Common myeloid progenitor, CD34-positive (primary cell): ENCODE results near the gene TOMM22.
A peak's percentile ranks its signal among the peaks of the same experiment; 100 is the strongest.

Experiments
- CTCF ChIA-PET: fragments of 350-600 bp; sonication (Branson Sonifier 250); formaldehyde crosslinking; loops from one replicate; lab custom pipeline; 2021; ENCODE audit warnings: antibody characterized with exemption; lab: Charles Lee
- POLR2A ChIA-PET: fragments of 350-600 bp; sonication (Branson Sonifier 250); formaldehyde crosslinking; loops from one replicate; lab custom pipeline; 2021; ENCODE audit warnings: antibody characterized with exemption; lab: Charles Lee
- DNase-seq, 3 donors: peaks; one replicate each; pipeline versions ENCODE4 v3.0.0 to v3.0.0-alpha.2; 2013
- H3K27ac ChIP-seq, 2 experiments: 1 replicate in 1 of 2; 2 replicates in 1 of 2; pipeline ENCODE4 v1.7.0; 2013; ENCODE audit warnings: inconsistent platforms in 2 of 2, low read length in 2 of 2, mild to moderate bottlenecking in 2 of 2, low read depth in 1 of 2, moderate library complexity in 1 of 2; ENCODE audit not compliant: severe bottlenecking in 2 of 2, insufficient read depth in 1 of 2, poor library complexity in 1 of 2
- H3K27me3 ChIP-seq, 5 experiments: replicated peaks in 2 of 5; 1 replicate in 3 of 5; 2 replicates in 2 of 5; pipeline versions ENCODE4 v1.6.1 to v1.7.0; 2013; ENCODE audit warnings: low read length in 4 of 5, mild to moderate bottlenecking in 2 of 5, moderate library complexity in 2 of 5, inconsistent platforms in 1 of 5; ENCODE audit not compliant: insufficient read depth in 5 of 5, control insufficient read depth in 4 of 5
- H3K36me3 ChIP-seq, 4 experiments: 1 replicate in 2 of 4; 2 replicates in 2 of 4; pipeline versions ENCODE4 v1.6.1 to v1.7.0; 2013; ENCODE audit warnings: low read length in 3 of 4, control low read depth in 1 of 4, mild to moderate bottlenecking in 1 of 4; ENCODE audit not compliant: control insufficient read depth in 4 of 4, insufficient read depth in 4 of 4
- H3K4me1 ChIP-seq, 4 experiments: 1 replicate in 3 of 4; 2 replicates in 1 of 4; pipeline versions ENCODE4 v1.6.1 to v1.7.1; 2013; ENCODE audit warnings: low read length in 3 of 4, mild to moderate bottlenecking in 3 of 4, control low read depth in 1 of 4, inconsistent platforms in 1 of 4, moderate library complexity in 1 of 4; ENCODE audit not compliant: control insufficient read depth in 4 of 4, insufficient read depth in 4 of 4; ENCODE audit errors: control extremely low read depth in 1 of 4
- H3K4me3 ChIP-seq, 7 experiments: 1 replicate in 4 of 7; 2 replicates in 3 of 7; pipeline versions ENCODE4 v1.5.1 to v1.7.0; 2013; ENCODE audit warnings: mild to moderate bottlenecking in 7 of 7, low read length in 6 of 7, moderate library complexity in 6 of 7, inconsistent platforms in 2 of 7, low read depth in 2 of 7, control low read depth in 1 of 7; ENCODE audit not compliant: insufficient read depth in 4 of 7, control insufficient read depth in 1 of 7; ENCODE audit errors: extremely low read depth in 1 of 7
- H3K9me3 ChIP-seq, 5 experiments: 1 replicate in 4 of 5; 2 replicates in 1 of 5; pipeline versions ENCODE4 v1.6.1 to v1.7.1; 2013; ENCODE audit warnings: low read length in 4 of 5, mild to moderate bottlenecking in 2 of 5, inconsistent platforms in 1 of 5, low read depth in 1 of 5, moderate library complexity in 1 of 5; ENCODE audit not compliant: control insufficient read depth in 4 of 5, insufficient read depth in 2 of 5; ENCODE audit errors: control extremely low read depth in 1 of 5
- WGBS: methylation state at CpG from one replicate; pipeline ENCODE4 v1.1.5; 2013; ENCODE audit not compliant: insufficient coverage; 5-methylcytosine and 5-hydroxymethylcytosine counted together

Gene TOMM22

DNA sequence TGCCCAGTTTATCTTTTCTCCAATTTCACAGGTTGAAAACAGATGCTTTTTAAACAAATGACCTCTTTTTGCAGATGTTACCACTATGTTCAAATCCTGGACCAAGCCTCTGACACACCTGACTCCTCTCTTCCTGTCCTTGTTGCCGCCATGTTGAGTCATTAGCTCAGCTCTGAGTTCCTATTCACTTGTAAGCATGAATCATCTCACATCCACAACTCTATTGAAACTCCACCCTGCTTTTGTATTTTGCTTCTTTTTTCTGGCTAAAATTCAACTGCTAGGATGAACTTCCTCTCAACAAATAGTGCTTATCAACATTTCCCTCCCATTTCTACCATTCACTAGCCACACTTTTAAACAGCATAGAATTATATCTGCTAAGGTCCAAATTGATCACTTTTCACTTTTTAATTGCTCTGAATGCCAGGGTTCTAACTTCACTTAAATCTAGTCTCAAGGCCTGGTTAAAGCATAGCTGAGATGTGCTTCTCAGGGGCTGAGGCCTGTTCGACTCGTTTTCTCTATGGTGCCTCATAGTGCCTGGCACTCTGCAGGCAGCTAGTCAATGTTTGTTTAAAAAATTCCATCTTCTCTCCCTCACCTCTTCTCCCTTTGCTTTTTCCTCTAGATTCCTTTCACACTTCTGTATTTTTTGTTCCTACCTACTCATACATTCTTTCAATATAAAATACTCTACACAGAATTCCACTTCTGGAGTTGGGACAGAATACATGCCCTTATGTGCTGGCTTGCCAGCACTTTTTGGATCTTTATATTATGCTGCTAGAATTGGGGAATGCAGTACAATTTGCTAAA, 15.1 kb downstream of the TOMM22 start:
- POLR2A ChIA-PET = no interaction called here
- Histone ChIP-seq H3K4me1 (peaks cover 11 to 48% (median 43%) of the 10 kb centered on the region in 4 experiments), H3K4me3 (peak overlapping the region in 3 of 7 experiments; percentile 1 to 6 (median 2)), H3K27me3 (no peaks in the 10 kb centered on the region), H3K36me3 (peaks cover 0 to 17% (median 3%) of the 10 kb centered on the region in 4 experiments), H3K27ac (peak overlapping the region; percentile 0 to 59), H3K9me3 (no peaks in the 10 kb centered on the region)
- 78% methylated on average over 3 of the region's 3 CpGs for WGBS
- DNase-seq = peak; percentile 33 to 62 (median 54)
- CTCF ChIA-PET = interaction anchor here (0.6 to 4.7 kb wide), 4 partner anchors 11 to 29 kb away, joined by 3 to 40 read pairs (median 10); partner anchors contain the start of gene TOMM22

DNA sequence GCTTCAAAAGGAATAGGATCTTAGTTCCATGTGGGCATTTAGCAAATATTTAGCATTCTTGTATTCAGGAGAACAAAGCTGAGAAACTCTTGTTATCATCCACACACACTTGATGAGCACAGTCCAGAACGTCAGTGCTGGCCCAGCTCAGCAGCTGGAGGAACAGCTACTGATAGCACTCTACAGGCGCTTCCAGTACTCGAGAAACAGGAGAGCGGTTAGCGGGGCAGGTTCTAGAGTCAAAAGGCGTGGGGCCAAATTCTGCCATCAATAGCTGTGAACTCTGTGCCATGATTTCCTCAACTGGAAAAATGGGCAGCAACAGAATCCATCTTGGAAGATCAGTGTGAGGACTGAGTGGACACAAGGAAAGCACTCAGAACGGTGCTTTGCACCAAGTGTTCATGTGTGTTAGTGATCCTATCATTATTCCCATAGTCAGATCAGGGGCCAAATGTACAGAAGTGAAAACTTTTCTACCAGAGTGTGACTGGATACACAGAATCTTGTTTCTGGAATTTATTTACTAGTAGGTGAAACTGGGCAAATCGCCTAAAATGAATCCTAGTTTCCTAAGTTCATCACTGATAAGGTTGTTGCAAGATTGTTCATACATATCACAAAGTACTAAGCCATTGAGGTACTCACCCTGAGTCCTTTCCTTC, 15.8 kb downstream of the TOMM22 start:
- Histone ChIP-seq H3K27ac (peak overlapping the region; percentile 0 to 59), H3K4me3 (peak overlapping the region in 2 of 7 experiments; percentile 47 to 88), H3K27me3 (no peaks in the 10 kb centered on the region), H3K36me3 (peaks cover 0 to 15% (median under 1%) of the 10 kb centered on the region in 4 experiments), H3K9me3 (no peaks in the 10 kb centered on the region), H3K4me1 (peaks cover 11 to 51% (median 43%) of the 10 kb centered on the region in 4 experiments)
- CTCF ChIA-PET = interaction anchor here (0.6 to 4.7 kb wide), 5 partner anchors 10 to 28 kb away, joined by 3 to 40 read pairs (median 6); partner anchors contain the start of gene TOMM22
- 86% methylated on average over 7 of the region's 8 CpGs for WGBS
- POLR2A ChIA-PET = interaction anchor here (1.2 to 1.4 kb wide), 2 partner anchors 9 to 16 kb away, joined by 3 to 7 read pairs; partner anchors contain the start of gene TOMM22
- peak in 2 of 3 donors; percentile 52 to 70 for DNase-seq

DNA sequence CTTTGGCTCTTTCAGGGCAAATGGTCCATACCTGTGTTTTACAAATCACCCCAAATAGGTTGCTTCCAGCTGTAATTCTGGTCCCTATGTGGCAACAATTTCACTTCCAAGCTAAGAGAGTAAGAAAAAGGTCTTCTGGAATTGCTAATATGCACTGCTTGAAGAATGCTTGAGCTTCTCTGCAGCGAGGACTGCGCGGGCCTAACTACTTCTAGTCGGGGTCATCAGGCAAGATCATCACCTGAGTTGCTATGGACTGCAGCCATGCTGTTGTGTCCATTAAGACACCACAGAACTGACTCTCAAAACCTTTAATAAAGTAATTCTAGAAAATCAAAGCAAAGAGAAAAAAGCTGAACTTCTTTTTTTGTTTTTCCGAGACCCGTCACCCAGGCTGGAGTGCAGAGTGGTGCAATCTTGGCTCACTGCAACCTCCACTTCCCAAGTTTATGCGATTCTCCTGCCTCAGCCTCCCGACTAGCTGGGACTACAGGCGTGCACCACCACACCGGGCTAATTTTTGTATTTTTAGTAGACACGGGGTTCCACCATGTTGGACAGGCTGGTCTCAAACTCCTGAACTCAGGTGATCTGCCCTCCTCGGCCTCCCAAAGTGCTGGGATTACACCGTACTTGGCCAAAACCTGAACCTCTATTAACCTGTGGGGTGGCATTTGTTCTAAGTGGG, 16.8 kb downstream of the TOMM22 start:
- Histone ChIP-seq H3K27ac (peak overlapping the region in 1 of 2 experiments; percentile 94), H3K27me3 (no peaks in the 10 kb centered on the region), H3K36me3 (peaks cover 0 to 6% (median under 1%) of the 10 kb centered on the region in 4 experiments), H3K4me3 (peak overlapping the region in 5 of 7 experiments; percentile 75 to 91 (median 88)), H3K9me3 (no peaks in the 10 kb centered on the region), H3K4me1 (peaks cover 11 to 51% (median 43%) of the 10 kb centered on the region in 4 experiments)
- ChIA-PET POLR2A (interaction anchor here (1.2 to 1.4 kb wide), 2 partner anchors 10 to 17 kb away, joined by 3 to 7 read pairs; partner anchors contain the start of gene TOMM22), CTCF (interaction anchor here (1.2 to 4.7 kb wide), 6 partner anchors 9 to 27 kb away, joined by 4 to 40 read pairs (median 6); partner anchors contain the start of gene TOMM22)
- DNase-seq = no peak
- over 99% methylated on average over 12 of the region's 13 CpGs for WGBS

DNA sequence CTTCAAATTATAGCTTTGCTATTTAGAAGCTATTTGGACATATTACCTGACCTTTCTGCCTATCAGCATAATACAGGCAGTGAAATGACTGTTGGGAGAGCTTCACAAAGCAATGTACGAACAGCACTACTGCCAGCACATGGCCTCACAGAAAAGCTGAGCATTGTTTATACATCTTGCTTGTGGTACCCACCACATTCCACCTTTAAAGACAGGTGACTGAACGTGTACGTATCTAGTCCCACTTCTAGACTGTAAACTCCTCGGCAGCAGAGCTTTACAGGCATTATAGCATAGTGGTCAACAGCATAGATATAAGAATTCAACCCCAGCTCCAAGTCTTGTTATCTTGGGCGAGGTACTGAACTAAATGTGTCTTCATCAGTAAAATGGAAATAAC, 17.4 kb downstream of the TOMM22 start:
- peak overlapping the region in 6 of 7 experiments; percentile 75 to 91 (median 88) for H3K4me3 ChIP-seq
- WGBS = 92% methylated on average over 3 of the region's 5 CpGs
- no peaks in the 10 kb centered on the region for H3K27me3 ChIP-seq
- H3K4me1 ChIP-seq = peaks cover 11 to 51% (median 43%) of the 10 kb centered on the region in 4 experiments
- H3K27ac ChIP-seq = peak overlapping the region in 1 of 2 experiments; percentile 94
- H3K36me3 ChIP-seq = peaks cover 0 to 2% (median under 1%) of the 10 kb centered on the region in 4 experiments
- H3K9me3 ChIP-seq = no peaks in the 10 kb centered on the region
- ChIA-PET CTCF (interaction anchor here (1.0 to 4.7 kb wide), 7 partner anchors 9 to 67 kb away, joined by 3 to 40 read pairs (median 5); partner anchors contain the start of gene TOMM22), POLR2A (interaction anchor here (0.6 to 1.4 kb wide), 4 partner anchors 10 to 519 kb away, joined by 3 to 7 read pairs (median 4); partner anchors contain the start of gene TOMM22)
- DNase-seq = no peak

DNA sequence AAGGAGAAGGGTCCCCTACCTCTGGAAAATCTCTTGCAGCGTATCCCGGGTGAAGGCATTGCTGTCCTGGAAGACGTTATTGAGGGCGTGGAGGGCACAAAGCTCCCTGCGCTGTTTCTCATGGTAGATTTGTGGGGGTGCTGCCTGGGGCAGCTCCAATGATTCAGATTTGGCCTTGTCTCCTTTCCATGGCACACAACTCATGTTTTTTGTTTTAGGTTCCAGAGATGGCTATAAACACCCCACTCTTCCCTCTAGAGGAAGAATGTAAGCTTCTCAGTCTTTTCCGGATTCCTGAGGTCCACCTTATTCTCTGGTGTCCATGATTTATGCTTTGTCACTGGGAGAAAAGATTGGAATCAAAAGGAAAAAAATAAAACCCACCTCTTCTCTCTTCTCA, 18.0 kb downstream of the TOMM22 start:
- H3K27me3 ChIP-seq = no peaks in the 10 kb centered on the region
- peak overlapping the region; percentile 86 to 94 for H3K27ac ChIP-seq
- peaks cover 14 to 55% (median 48%) of the 10 kb centered on the region in 4 experiments for H3K4me1 ChIP-seq
- H3K36me3 ChIP-seq = peaks cover 0 to 2% (median 0%) of the 10 kb centered on the region in 4 experiments
- CTCF ChIA-PET = interaction anchor here (1.0 to 4.7 kb wide), 6 partner anchors 11 to 66 kb away, joined by 3 to 40 read pairs (median 4); partner anchors contain the start of gene TOMM22
- no peaks in the 10 kb centered on the region for H3K9me3 ChIP-seq
- WGBS = 83% methylated on average over 5 of the region's 6 CpGs
- peak overlapping the region; percentile 11 to 91 (median 88) for H3K4me3 ChIP-seq
- DNase-seq = peak in 1 of 3 donors; percentile 15
- POLR2A ChIA-PET = interaction anchor here (0.6 to 1.2 kb wide), 3 partner anchors 16 to 520 kb away, joined by 3 to 6 read pairs (median 3); no protein-coding TSS in a partner anchor

DNA sequence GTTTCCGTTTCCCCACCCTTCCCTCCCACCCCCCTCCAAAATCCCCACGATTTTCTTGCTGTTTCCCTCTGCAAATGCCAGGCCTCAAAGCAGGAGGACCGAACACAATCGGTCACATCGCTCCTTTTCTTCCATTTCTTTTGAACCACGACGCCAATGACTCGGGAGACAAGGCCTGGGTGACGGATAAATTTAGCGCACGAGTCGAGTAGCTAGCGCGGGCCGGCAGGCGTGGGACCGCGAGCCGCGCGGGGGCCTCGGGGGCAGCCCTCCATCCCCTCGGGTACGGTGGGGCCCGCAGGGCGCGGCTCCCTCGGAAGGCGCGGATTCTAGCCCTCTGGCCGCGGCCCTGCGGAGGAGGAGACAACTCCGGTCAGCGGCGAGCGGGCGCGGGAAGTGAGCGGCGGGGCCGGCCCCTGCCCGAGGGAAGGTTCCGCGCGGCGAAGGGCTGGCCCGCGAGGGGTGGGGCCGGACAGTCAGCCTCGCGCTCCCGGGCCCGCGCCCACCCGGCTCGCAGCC, 18.6 kb downstream of the TOMM22 start:
- CTCF ChIA-PET = interaction anchor here (1.7 to 4.7 kb wide), 2 partner anchors 11 to 17 kb away, joined by 5 to 40 read pairs; partner anchors contain the start of gene TOMM22
- peak in 2 of 3 donors; percentile 55 to 67 for DNase-seq

More for the DNA sequence above, 18.6 kb downstream of the TOMM22 start:
- Histone ChIP-seq H3K9me3 (no peaks in the 10 kb centered on the region), H3K27ac (peak overlapping the region; percentile 86 to 94), H3K27me3 (no peaks in the 10 kb centered on the region), H3K36me3 (no peaks in the 10 kb centered on the region), H3K4me1 (peaks cover 16 to 56% (median 51%) of the 10 kb centered on the region in 4 experiments), H3K4me3 (peak overlapping the region; percentile 56 to 91 (median 88))
- WGBS = 0% methylated on average over 51 of the region's 57 CpGs
- POLR2A ChIA-PET = interaction anchor here (0.6 to 1.2 kb wide), 2 partner anchors 17 to 28 kb away, joined by 3 to 6 read pairs; no protein-coding TSS in a partner anchor
